Thoracic aorta (tissue), 2 donors: Measurements from ENCODE around the gene PFDN4. TPM values are rescaled to one million over a fixed set of nuclear protein-coding genes. Genes with fewer than 3 reads are reported as not detected.

ENCODE experiments used
- ATAC-seq: fragments of 150-250 bp; one replicate; pipeline ENCODE4 v1.8.0; 2017; ENCODE audit warnings: low read depth; ENCODE audit not compliant: insufficient number of reproducible peaks, low FRiP score
- DNase-seq: peaks from one replicate; pipeline ENCODE4 v3.0.0-alpha.2; 2020; ENCODE audit warnings: low spot score
- H3K27ac ChIP-seq, 2 donors: fragments of 200-600 bp; sonication (generic); 1 replicate in 1 of 2; 2 replicates in 1 of 2; pipeline ENCODE4 v1.5.1; 2016; ENCODE audit warnings: mild to moderate bottlenecking in 2 of 2, moderate library complexity in 2 of 2
- H3K27me3 ChIP-seq: fragments of 200-600 bp; sonication (generic); replicated peaks from 2 replicates; pipeline ENCODE4 v1.6.0; 2016; ENCODE audit warnings: mild to moderate bottlenecking; ENCODE audit not compliant: insufficient read depth
- H3K36me3 ChIP-seq: fragments of 200-600 bp; sonication (generic); one replicate; pipeline ENCODE4 v1.5.1; 2016
- H3K4me1 ChIP-seq, 2 donors: fragments of 200-600 bp; sonication (generic); 1 replicate in 1 of 2; 2 replicates in 1 of 2; pipeline versions ENCODE4 v1.5.1 to v1.6.0; 2016; ENCODE audit warnings: low read depth in 2 of 2, mild to moderate bottlenecking in 1 of 2; ENCODE audit not compliant: control insufficient read depth in 1 of 2
- H3K4me3 ChIP-seq: fragments of 200-600 bp; sonication (generic); 2 replicates; pipeline ENCODE4 v1.5.1; 2016; ENCODE audit warnings: mild to moderate bottlenecking
- H3K9me3 ChIP-seq: fragments of 200-600 bp; sonication (generic); 2 replicates; pipeline ENCODE4 v1.5.1; 2016
- CTCF ChIP-seq: fragments of 200-600 bp; sonication (generic); IDR thresholded peaks from one replicate; pipeline ENCODE4 v1.5.1; 2019; ENCODE audit warnings: antibody characterized with exemption
- total RNA-seq, 2 donors: library from RNA; depleted of rRNA; stranded (reverse); fragments of >200 nt; gene quantifications; one replicate each; pipeline versions ENCODE4 v1.1.0 to v1.2.3, GENCODE V29; 2016

Gene PFDN4
- total RNA-seq, 2 donors from 2014 or later: 50.5 to 73.2 TPM

DNA sequence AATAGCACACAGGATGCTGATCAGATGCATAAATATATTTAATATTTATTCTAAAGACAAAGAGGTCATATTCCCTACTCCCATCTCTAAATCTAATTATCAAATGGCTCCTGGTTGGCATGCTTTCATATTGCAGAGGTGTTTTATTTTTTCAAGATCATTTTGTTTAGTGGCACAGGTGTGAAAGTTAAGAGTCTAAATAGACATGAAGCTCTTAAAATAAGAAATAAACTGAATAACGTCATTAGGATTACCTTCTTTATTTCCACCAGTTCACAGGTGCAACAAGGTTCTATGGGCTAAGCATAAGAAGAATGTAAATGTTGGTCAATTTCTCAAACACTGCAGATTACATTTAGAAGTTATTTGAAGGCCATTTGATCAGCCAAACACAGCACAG lies 27.0 kb upstream of the PFDN4 start:
- DNase-seq (no peak), ATAC-seq (no peak)
- H3K27me3 ChIP-seq: no peaks in the 10 kb centered on the region
- H3K9me3 ChIP-seq: no peaks in the 10 kb centered on the region
- H3K27ac ChIP-seq: no peak overlapping the region
- no peaks in the 10 kb centered on the region for H3K36me3 ChIP-seq
- no peak for TF ChIP-seq CTCF
- no peaks in the 10 kb centered on the region for H3K4me1 ChIP-seq
- H3K4me3 ChIP-seq: no peak overlapping the region

- Histone ChIP-seq H3K4me3 (no peak overlapping the region), H3K27me3 (no peaks in the 10 kb centered on the region), H3K27ac (no peak overlapping the region), H3K9me3 (no peaks in the 10 kb centered on the region), H3K36me3 (no peaks in the 10 kb centered on the region), H3K4me1 (no peaks in the 10 kb centered on the region)
- no peak for DNase-seq
- TF ChIP-seq CTCF: no peak
- no peak for ATAC-seq
Measured at GRCh38 chr20:54184071-54184470, 23.8 kb upstream of the PFDN4 start.

- no peak for ATAC-seq
Measured at GRCh38 chr20:54184904-54185626, 22.8 kb upstream of the PFDN4 start.

GRCh38 chr20:54188132-54188849 lies 19.6 kb upstream of the PFDN4 start:
- H3K4me3 ChIP-seq: no peak overlapping the region
- no peak for TF ChIP-seq CTCF
- no peaks in the 10 kb centered on the region for H3K9me3 ChIP-seq
- H3K4me1 ChIP-seq: no peaks in the 10 kb centered on the region
- H3K27me3 ChIP-seq: no peaks in the 10 kb centered on the region
- ATAC-seq (no peak), DNase-seq (no peak)
- H3K27ac ChIP-seq: no peak overlapping the region
- no peaks in the 10 kb centered on the region for H3K36me3 ChIP-seq

More at GRCh38 chr20:54184904-54185626, 22.8 kb upstream of the PFDN4 start:
- no peaks in the 10 kb centered on the region for H3K27me3 ChIP-seq
- no peaks in the 10 kb centered on the region for H3K36me3 ChIP-seq
- TF ChIP-seq CTCF: no peak
- no peak for DNase-seq
- no peaks in the 10 kb centered on the region for H3K4me1 ChIP-seq
- H3K27ac ChIP-seq: no peak overlapping the region
- no peak overlapping the region for H3K4me3 ChIP-seq
- H3K9me3 ChIP-seq: no peaks in the 10 kb centered on the region

- no peak for ATAC-seq
- no peak overlapping the region for H3K27ac ChIP-seq
- TF ChIP-seq CTCF: no peak
Measured at GRCh38 chr20:54189630-54190029, 18.3 kb upstream of the PFDN4 start.

More at GRCh38 chr20:54189630-54190029, 18.3 kb upstream of the PFDN4 start:
- Histone ChIP-seq H3K9me3 (no peaks in the 10 kb centered on the region), H3K4me1 (no peaks in the 10 kb centered on the region), H3K4me3 (no peak overlapping the region), H3K36me3 (no peaks in the 10 kb centered on the region), H3K27me3 (no peaks in the 10 kb centered on the region)
- DNase-seq: no peak
